H1 (cell line): ENCODE data around the gene DCLK1. TPM values are rescaled to one million over a fixed set of nuclear protein-coding genes. Genes with fewer than 3 reads are reported as not detected.

Source experiments
- BRCA1 ChIP-seq: IDR thresholded peaks from 2 replicates; pipeline ENCODE4 v1.6.1; 2012; ENCODE audit warnings: low read depth, low read length, improper control_type of control experiment
- CBX8 ChIP-seq: fragments of 300-800, 300-1000 bp; sonication (generic); IDR thresholded peaks from 2 replicates; pipeline ENCODE4 v1.7.1; 2016; ENCODE audit warnings: low read depth, low read length, borderline replicate concordance
- polyA plus RNA-seq, 7 experiments: library from polyadenylated mRNA; depleted of rRNA in 3 of 7; stranded (reverse) in 5 of 7; unstranded in 2 of 7; fragments of >200 nt in 5 of 7; fragments of 200-250 nt in 2 of 7; gene quantifications; 1 replicate in 5 of 7; 2 replicates in 1 of 7; 4 replicates in 1 of 7; pipeline versions ENCODE4 v1.2.1 to v1.2.3, GENCODE V29; 2011 to 2013; ENCODE audit warnings: missing spikeins in 2 of 7, mixed read lengths in 2 of 7
- total RNA-seq: library from RNA; stranded (reverse); fragmentation: NEBNext Ultra II Directional; extraction: Animal tissue kit (Norgen Biotek cat#: 25700); gene quantifications from 2 replicates; pipeline ENCODE4 v1.2.1, GENCODE V29; 2021

The DCLK1 gene
- total and polyA plus RNA-seq, 2 of the 8 experiments (the other 6 are each of a cell fraction or from before 2014, with no cell fraction given) = 22.8 to 41.0 TPM

- TF ChIP-seq BRCA1 = no peak
- TF ChIP-seq CBX8 = no peak
Measured at GRCh38 chr13:35914662-35915061, 216.5 kb downstream of the DCLK1 start (continued).
